ENCODE measurements around the gene NENF. TPM values are rescaled to one million over a fixed set of nuclear protein-coding genes. Genes with fewer than 3 reads are reported as not detected.
"Not testable (repeated sequence)": the region's sequence is repeated elsewhere in the genome, so short reads cannot be mapped to it uniquely, and the experiment has no call there.

NENF gene
- total RNA-seq, 1 donor from 2014 or later = 23.8 TPM

GRCh38 chr1:212457740-212458338 is 25.1 kb downstream of the NENF start:
- peak; percentile 24 for ATAC-seq
- DNase-seq (ENCODE audit: low spot score) = no peak

- no peak for ATAC-seq
- no peak for DNase-seq (ENCODE audit: low spot score)
Observed at GRCh38 chr1:212458817-212459216, 26.1 kb downstream of the NENF start.

GRCh38 chr1:212459656-212460055 is 26.9 kb downstream of the NENF start:
- ATAC-seq (no peak), DNase-seq (ENCODE audit: low spot score) (no peak)

DNA sequence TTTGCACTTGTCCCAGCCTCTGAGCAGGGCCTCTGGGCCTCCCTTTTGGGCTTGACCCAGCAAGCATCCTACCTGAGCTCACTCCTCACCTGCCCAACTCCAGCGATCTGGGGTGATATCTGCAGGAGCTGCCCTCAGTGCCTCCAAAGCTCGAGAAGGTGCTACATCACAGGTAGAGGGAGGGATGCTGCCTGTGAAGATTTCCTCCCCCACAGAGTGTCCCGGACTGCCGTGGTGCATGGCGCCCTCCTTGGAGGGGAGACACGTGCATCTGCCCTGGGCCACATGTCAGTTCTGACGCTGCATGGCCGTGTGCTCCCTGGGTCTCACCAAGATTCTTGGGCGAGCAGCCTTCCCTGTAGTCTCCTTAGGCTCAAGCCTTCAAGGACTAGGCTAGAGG is 27.7 kb downstream of the NENF start:
- DNase-seq (ENCODE audit: low spot score) (no peak), ATAC-seq (no peak)

GRCh38 chr1:212461916-212462660 is 29.4 kb downstream of the NENF start:
- DNase-seq (ENCODE audit: low spot score) (no peak), ATAC-seq (no peak)

DNA sequence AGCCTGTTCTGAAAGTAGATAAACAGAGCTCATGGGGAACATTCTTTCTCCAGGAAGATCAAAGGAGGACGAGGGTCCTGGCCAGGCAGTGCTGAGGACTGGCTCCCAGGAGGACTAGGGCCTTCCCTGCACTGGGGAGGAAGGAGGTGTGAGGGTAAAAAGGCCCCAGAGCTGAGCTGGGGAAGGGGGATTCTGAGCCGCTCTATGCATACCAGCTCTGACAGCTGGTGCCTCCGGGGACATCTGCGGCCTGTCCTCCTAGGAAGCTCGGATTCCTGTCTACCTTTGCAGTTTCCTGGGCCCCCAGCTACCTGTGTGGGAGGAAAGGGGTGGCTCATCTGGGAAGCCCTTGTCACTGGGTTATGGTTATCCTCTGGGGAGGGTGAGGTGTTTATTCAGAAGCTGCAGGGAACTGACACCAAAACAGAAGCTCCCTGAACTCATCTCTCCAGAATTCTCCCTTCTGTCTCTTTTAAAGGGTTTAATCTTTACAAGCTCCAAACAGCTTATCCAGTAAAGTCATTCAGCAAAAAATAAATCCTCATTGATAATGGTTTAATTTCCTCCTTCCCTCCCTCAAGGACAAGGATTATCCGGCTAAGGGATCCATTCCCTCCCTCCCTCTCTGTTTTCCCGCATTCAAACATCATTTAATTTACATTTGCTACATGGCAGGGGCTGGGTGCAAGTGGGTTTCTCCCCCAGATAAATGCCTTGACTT is 31.0 kb downstream of the NENF start:
- DNase-seq (ENCODE audit: low spot score) (no peak), ATAC-seq (no peak)

- ATAC-seq = no peak
- no peak for DNase-seq (ENCODE audit: low spot score)
Observed at GRCh38 chr1:212465311-212465710, 32.6 kb downstream of the NENF start.

GRCh38 chr1:212466437-212466836 is 33.7 kb downstream of the NENF start:
- ATAC-seq (no peak), DNase-seq (ENCODE audit: low spot score) (no peak)

- DNase-seq (ENCODE audit: low spot score) (no peak), ATAC-seq (no peak)
Observed at GRCh38 chr1:212466898-212467650, 34.4 kb downstream of the NENF start.

- ATAC-seq = no peak
- no peak for DNase-seq (ENCODE audit: low spot score)
Observed at GRCh38 chr1:212467843-212468482, 35.2 kb downstream of the NENF start.

DNA sequence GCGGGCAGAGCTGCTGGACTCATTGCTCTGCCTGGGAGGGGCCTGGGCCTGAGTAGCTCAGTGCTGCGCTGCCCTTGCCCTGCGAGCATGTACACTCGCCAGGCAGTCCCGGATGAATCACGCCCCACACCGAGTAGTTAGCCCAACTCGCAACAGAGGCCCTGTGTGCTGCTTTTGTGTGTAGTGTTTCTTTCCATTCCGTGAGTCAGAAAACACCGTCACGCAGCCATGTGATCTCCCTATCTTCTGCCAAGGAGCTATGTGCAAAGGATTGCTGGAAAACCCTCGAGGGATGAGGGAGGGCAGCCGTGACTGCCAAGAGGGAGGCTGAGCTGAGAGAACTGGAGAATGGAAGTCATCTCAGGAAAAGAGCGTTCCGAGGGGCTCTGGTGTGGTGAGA is 37.3 kb downstream of the NENF start:
- ATAC-seq = no peak

DNA sequence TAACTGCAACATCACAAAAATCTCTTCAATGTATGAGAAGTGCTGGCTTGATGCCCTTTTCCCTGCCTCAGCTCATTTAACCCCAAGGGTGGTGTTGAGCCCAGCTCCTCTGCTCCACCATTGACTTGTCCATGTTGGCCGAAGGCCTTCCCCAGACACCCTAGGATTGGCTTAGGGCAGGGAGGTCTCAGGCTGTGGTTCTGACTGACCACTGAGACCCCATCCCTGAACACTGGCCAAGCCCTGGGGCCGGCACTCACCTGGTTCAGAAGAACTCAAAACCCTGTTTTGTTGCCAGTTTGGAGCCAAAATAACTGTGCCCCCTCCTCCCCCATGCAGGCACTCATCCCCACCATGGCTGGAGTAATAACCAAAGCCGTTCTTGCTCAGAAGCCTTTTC is 38.6 kb downstream of the NENF start:
- no peak for ATAC-seq
- DNase-seq (ENCODE audit: low spot score) = no peak

More for the DNA sequence above, 37.3 kb downstream of the NENF start:
- no peak for DNase-seq (ENCODE audit: low spot score)

DNA sequence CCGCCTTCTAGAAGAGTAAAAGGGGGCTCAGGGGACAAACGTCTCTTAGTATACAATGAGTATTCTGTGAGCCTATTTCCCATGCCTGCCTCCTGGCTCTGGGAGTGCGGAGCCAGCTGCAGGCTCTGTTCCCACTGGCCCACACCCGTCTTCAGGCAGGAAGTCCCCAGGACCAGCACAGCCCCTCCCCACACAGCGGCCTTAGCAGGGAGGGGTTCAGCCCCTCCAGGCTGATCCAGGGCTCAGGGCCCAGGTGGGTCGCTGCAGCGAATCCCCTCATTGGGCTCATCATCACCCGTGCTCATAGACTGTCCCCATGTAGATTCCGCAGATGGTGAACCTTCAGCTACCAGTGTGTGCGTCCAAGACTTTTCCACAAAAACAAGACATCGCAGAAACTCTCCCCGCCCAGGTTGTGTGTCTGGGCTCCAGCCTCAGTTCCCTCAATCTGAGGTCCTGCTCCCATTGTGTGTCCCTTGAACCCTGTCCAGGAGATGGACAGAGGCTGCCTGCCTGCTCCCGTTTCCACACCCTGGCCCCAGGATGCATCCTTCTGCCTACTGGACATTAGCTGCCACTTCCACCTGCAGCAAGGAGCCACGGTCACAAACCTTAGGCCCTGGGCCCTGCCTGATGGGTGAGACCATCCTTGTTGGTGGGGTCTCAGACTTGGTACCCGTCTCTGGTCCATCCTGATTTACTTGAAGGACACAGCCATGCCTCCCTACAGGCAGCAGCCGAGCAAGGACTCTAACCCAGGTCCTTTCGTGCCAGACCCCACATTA is 39.4 kb downstream of the NENF start:
- ATAC-seq (no peak), DNase-seq (ENCODE audit: low spot score) (no peak)

GRCh38 chr1:212473729-212474128 is 41.0 kb downstream of the NENF start:
- ATAC-seq (no peak), DNase-seq (ENCODE audit: low spot score) (no peak)

- DNase-seq (ENCODE audit: low spot score) (no peak), ATAC-seq (no peak)
Observed at GRCh38 chr1:212475151-212475550, 42.4 kb downstream of the NENF start.

DNA sequence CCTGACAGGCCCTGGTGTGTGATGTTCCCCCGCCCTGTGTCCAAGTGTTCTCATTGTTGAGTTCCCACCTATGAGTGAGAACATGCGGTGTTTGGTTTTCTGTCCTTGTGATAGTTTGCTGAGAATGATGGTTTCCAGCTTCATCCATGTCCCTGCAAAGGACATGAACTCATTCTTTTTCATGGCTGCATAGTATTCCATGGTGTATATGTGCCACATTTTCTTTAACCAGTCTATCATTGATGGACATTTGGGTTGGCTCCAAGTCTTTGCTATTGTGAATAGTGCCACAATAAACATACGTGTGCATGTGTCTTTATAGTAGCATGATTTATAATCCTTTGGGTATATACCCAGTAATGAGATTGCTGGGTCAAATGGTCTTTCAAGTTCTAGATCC is 43.1 kb downstream of the NENF start:
- ATAC-seq; DNase-seq (ENCODE audit: low spot score): not testable (repeated sequence)

DNA sequence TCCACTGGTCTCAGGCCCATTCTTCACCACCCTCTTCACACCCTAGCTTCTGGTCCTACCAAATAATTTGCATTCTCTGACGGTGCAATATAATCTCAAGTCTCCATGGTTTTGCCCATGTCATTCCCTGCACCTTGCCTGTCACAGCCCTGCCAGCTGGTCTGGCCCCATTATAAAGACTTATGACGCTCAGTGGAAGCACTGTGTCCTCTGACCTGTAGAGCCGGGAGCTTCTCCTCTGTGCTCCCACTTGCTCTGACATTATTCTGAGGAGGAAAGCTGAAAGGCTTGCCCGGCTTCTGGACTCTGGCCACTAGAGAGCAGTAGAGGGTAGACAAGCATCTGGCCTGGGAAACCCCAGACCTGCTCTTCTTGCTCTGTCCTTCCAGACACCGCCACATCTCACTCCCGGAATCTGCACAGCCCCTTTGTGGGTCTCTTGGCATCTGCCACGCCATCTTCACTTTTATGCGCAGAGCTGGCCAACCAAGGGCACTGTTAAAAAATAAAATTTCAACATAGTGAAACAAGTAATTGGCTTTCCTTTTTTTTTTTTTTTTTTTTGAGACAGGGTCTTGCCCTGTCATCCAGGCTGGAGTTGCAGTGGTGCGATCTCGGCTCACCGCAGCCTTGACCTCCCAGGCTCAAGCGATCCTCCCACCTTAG is 44.4 kb downstream of the NENF start:
- DNase-seq (ENCODE audit: low spot score) (peak; percentile 84), ATAC-seq (peak; percentile 100)

- ATAC-seq = no peak
Observed at GRCh38 chr1:212477680-212478466, 45.2 kb downstream of the NENF start.

More at GRCh38 chr1:212477680-212478466, 45.2 kb downstream of the NENF start:
- DNase-seq (ENCODE audit: low spot score) = no peak

Measured in left lobe of liver (tissue), 2 donors.